Brain microvascular endothelial cell (primary cell): Measurements from ENCODE around the gene S100A2.
A peak's percentile ranks its signal among the peaks of the same experiment; 100 is the strongest.

ENCODE experiments used
- DNase-seq: peaks from one replicate; pipeline ENCODE4 v3.0.0-alpha.2; 2020
- H3K27ac ChIP-seq: fragments of 250-450 bp; sonication (Bioruptor Pico); 2 replicates; pipeline ENCODE4 v1.5.1; 2020; ENCODE audit warnings: mild to moderate bottlenecking, moderate library complexity
- H3K27me3 ChIP-seq: fragments of 250-450 bp; sonication (Bioruptor Pico); replicated peaks from 2 replicates; pipeline ENCODE4 v1.5.1; 2020; ENCODE audit warnings: mild to moderate bottlenecking
- H3K36me3 ChIP-seq: fragments of 250-450 bp; sonication (Bioruptor Pico); replicated peaks from 2 replicates; pipeline ENCODE4 v1.5.1; 2020; ENCODE audit warnings: mild to moderate bottlenecking
- H3K4me3 ChIP-seq: 2 replicates; pipeline ENCODE4 v1.5.1; 2011; ENCODE audit warnings: low read depth, mild to moderate bottlenecking, control low read depth, low read length, moderate library complexity
- in situ Hi-C: cut with HindIII; loops from 2 replicates; pipeline ENCODE4 v1.10.0; 2017; ENCODE audit warnings: low sequenced_read_pairs, low pct_ligation_motif_present
- TF ChIP-seq, protein P1 (sequence below): IDR thresholded peaks from 2 replicates; pipeline ENCODE4 v1.5.1; 2011; ENCODE audit warnings: low read depth, mild to moderate bottlenecking, moderate library complexity, low read length, control low read depth, inconsistent platforms; ENCODE audit errors: missing control alignments

The S100A2 gene

GRCh38 chr1:153534226-153534924 is 31.3 kb downstream of the S100A2 start:
- Histone ChIP-seq H3K4me3 (peak overlapping the region; percentile 74), H3K27me3 (no peaks in the 10 kb centered on the region), H3K27ac (peak overlapping the region; percentile 88), H3K36me3 (no peaks in the 10 kb centered on the region)
- in situ Hi-C loops = no loop called here
- no peak for DNase-seq
- TF ChIP-seq, protein P1, sequence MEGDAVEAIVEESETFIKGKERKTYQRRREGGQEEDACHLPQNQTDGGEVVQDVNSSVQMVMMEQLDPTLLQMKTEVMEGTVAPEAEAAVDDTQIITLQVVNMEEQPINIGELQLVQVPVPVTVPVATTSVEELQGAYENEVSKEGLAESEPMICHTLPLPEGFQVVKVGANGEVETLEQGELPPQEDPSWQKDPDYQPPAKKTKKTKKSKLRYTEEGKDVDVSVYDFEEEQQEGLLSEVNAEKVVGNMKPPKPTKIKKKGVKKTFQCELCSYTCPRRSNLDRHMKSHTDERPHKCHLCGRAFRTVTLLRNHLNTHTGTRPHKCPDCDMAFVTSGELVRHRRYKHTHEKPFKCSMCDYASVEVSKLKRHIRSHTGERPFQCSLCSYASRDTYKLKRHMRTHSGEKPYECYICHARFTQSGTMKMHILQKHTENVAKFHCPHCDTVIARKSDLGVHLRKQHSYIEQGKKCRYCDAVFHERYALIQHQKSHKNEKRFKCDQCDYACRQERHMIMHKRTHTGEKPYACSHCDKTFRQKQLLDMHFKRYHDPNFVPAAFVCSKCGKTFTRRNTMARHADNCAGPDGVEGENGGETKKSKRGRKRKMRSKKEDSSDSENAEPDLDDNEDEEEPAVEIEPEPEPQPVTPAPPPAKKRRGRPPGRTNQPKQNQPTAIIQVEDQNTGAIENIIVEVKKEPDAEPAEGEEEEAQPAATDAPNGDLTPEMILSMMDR = no peak

DNA sequence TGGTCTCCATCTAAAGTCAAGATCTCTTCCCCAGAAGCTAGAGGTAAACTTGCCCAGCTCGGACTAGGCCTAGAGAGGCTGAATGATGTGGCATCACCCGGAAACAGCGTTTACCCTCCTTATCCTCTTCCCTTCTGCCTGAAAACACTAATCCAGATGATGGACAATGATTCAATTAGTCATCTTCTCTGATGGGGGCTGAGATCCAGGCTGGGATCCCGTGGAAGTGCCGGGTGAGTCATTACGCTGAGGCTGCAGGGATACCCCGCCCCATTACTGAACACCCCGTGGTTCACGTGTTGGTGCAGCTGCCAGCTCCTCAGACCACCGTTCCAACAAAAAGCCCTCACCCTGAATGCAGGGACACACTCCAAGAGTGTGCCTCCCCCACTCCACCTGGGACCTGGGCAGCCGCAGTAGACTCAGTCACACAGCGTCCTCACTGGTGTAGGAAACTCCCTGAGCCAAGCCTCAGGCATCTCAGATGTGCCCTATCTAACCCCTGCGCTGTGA is 31.9 kb downstream of the S100A2 start:
- peak overlapping the region; percentile 88 for H3K27ac ChIP-seq
- in situ Hi-C loops = no loop called here
- no peaks in the 10 kb centered on the region for H3K36me3 ChIP-seq
- peak; percentile 89 for DNase-seq
- TF ChIP-seq, protein P1 = no peak
- H3K4me3 ChIP-seq = peak overlapping the region; percentile 74
- no peaks in the 10 kb centered on the region for H3K27me3 ChIP-seq

- TF ChIP-seq, protein P1 = peak; percentile 93
- H3K4me3 ChIP-seq = peak overlapping the region; percentile 37
- in situ Hi-C loops = no loop called here
- peak overlapping the region; percentile 88 for H3K27ac ChIP-seq
- H3K27me3 ChIP-seq = no peaks in the 10 kb centered on the region
- DNase-seq = peak; percentile 71
- H3K36me3 ChIP-seq = no peaks in the 10 kb centered on the region
Measured at GRCh38 chr1:153532769-153533599, 32.7 kb downstream of the S100A2 start.

- Histone ChIP-seq H3K27ac (no peak overlapping the region), H3K36me3 (no peaks in the 10 kb centered on the region), H3K4me3 (no peak overlapping the region), H3K27me3 (no peaks in the 10 kb centered on the region)
- DNase-seq = no peak
- TF ChIP-seq, protein P1 = no peak
- in situ Hi-C loops = no loop called here
Measured at GRCh38 chr1:153532181-153532580, 33.5 kb downstream of the S100A2 start.

- no peaks in the 10 kb centered on the region for H3K27me3 ChIP-seq
- H3K36me3 ChIP-seq = no peaks in the 10 kb centered on the region
- H3K27ac ChIP-seq = no peak overlapping the region
- TF ChIP-seq, protein P1 = no peak
- in situ Hi-C loops = no loop called here
- DNase-seq = no peak
- no peak overlapping the region for H3K4me3 ChIP-seq
Measured at GRCh38 chr1:153531638-153532037, 34.0 kb downstream of the S100A2 start.
